ENCODE measurements around the gene LRP1B.

The LRP1B gene

DNA sequence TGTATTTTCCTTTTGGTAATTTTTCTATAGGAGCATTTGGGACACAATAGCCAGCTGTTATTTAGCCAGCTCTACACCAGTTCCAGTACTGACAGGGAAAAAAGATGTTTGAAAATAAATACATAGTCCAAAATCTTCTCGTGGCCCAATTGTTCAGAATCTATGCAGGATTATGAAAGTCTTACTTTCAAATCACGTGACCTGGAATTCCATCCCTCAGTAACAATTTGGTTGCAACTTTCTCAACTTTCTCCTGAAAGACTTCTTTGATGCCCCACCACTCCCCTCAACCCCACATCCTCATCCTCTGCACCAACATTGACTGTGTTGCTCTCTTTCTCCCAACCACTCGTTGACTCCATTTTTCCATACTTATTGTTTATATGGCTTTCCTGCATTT is 539.0 kb downstream of the LRP1B start:
- no peak for TF ChIP-seq Cebpa-rat (IDR thresholded peaks at IDR 0.05)
- no peaks in the 10 kb centered on the region for H3K27me3 ChIP-seq
- no peak overlapping the region for H3K27ac ChIP-seq
- H4K20me1 ChIP-seq, result no peaks in the 10 kb centered on the region
- no peak overlapping the region for H3K4me2 ChIP-seq
- no peak overlapping the region for H3K9ac ChIP-seq
- H3K9me3 ChIP-seq (replicated peaks in 1 of 11), result peaks cover 5 to 16% (median 8%) of the 10 kb centered on the region in 11 experiments; a peak in 19 of 22 replicates
- no peaks in the 10 kb centered on the region for H3K36me3 ChIP-seq
- no peaks in the 10 kb centered on the region for H3K4me1 ChIP-seq
- no peak overlapping the region for H3K4me3 ChIP-seq

DNA sequence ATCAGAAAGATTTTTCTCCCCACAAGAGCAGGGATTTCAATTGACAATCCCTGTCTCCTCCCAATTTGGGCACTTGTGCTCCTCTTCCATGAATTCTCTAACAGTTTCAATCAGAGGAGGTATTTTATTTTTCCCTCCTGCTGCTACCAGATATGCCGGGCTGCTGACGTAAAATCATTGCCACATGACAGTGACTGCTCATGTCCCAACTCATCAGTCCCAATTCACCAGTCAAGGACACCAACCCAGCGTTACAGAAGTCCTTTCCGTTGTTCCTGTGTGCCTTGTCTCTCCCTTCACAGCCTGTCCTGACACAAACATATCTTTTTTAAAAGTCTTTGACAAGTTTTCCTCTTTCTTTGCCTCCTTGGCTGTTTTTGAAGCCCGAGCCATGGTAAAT is 540.2 kb downstream of the LRP1B start:
- H3K9ac ChIP-seq, result no peak overlapping the region
- peaks cover 5 to 16% (median 8%) of the 10 kb centered on the region in 11 experiments; a peak in 19 of 22 replicates for H3K9me3 ChIP-seq (replicated peaks in 1 of 11)
- H3K4me3 ChIP-seq, result no peak overlapping the region
- H3K4me1 ChIP-seq, result no peaks in the 10 kb centered on the region
- no peak overlapping the region for H3K4me2 ChIP-seq
- no peaks in the 10 kb centered on the region for H3K36me3 ChIP-seq
- TF ChIP-seq Cebpa-rat (IDR thresholded peaks at IDR 0.05), result no peak
- H3K27ac ChIP-seq, result no peak overlapping the region
- H3K27me3 ChIP-seq, result no peaks in the 10 kb centered on the region
- no peaks in the 10 kb centered on the region for H4K20me1 ChIP-seq

DNA sequence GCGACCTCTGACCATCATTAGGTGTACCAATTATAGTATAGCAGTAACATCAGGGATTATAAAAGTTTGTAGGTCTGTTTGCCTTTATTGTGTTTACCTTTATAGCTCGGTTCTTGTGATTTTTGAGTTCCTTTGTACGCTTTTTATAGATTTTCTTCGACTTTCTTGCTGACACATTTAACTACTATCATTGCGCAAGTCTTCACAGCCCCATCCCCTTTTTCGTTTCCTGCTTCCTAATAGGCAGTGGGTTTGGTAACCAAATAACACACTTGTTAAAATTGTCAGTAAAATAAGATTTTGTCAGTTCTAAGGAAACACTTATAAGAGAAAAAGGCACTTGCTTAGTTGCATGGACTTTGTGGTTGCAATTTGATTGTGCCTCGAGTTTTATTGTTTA is 541.5 kb downstream of the LRP1B start:
- no peak overlapping the region for H3K4me3 ChIP-seq
- no peaks in the 10 kb centered on the region for H3K27me3 ChIP-seq
- H3K4me2 ChIP-seq, result no peak overlapping the region
- H4K20me1 ChIP-seq, result no peaks in the 10 kb centered on the region
- H3K4me1 ChIP-seq, result no peaks in the 10 kb centered on the region
- peaks cover 5 to 15% (median 7%) of the 10 kb centered on the region in 11 experiments; a peak in 19 of 22 replicates for H3K9me3 ChIP-seq (replicated peaks in 1 of 11)
- no peaks in the 10 kb centered on the region for H3K36me3 ChIP-seq
- H3K9ac ChIP-seq, result no peak overlapping the region
- peak in 3 of 11 experiments; percentile 18 to 52 (median 27); a peak in 4 of 22 replicates for TF ChIP-seq Cebpa-rat (IDR thresholded peaks at IDR 0.05)
- H3K27ac ChIP-seq, result no peak overlapping the region

DNA sequence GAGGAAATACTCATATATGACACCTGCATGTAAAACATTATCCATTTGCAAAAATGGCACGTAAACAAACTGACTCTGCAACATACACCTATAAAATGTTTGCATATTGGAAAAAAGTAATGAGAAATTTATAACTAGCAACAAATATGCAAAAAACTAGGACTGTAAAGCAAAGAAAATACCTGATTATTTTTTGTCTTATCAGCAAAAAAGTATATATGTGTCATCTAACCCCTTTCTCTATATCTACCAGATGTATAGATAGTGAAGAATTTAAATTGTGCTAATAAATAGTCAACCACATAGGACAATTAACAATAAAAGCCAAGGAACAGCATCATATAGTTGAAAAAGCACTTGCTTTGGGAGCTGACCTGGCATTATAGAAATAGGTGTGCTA is 543.8 kb downstream of the LRP1B start:
- Histone ChIP-seq H3K9me3 (replicated peaks in 1 of 11) (0 out of 22 replicates have a peak, but pooled peaks cover 0 to 3% (median 0%) of the 10 kb centered on the region in 11 experiments), H3K27me3 (no peaks in the 10 kb centered on the region), H4K20me1 (no peaks in the 10 kb centered on the region), H3K4me3 (no peak overlapping the region), H3K4me1 (no peaks in the 10 kb centered on the region), H3K36me3 (no peaks in the 10 kb centered on the region), H3K27ac (no peak overlapping the region), H3K9ac (no peak overlapping the region), H3K4me2 (no peak overlapping the region)
- no peak for TF ChIP-seq Cebpa-rat (IDR thresholded peaks at IDR 0.05)

DNA sequence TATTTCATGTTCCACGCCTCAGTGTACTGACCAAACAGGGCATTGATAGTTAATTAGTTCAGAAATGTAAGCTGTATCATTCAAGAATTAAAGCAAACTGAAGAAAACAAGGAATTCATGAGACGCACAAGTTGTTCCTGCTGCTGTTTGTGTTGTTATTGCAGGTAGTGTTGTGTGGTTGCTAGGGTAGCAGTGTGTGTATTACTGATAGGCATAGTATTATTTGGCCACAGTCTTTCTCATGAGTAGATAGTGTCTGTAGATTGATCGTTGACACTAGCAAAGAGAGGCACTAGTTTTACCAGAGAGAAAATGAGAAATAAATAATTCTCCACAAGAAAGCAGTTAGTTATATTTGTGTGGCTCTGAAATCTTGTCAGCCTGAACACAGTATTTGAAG is 548.6 kb downstream of the LRP1B start:
- Histone ChIP-seq H3K36me3 (no peaks in the 10 kb centered on the region), H3K9me3 (replicated peaks in 1 of 11) (no peaks in the 10 kb centered on the region), H3K9ac (no peak overlapping the region), H4K20me1 (no peaks in the 10 kb centered on the region), H3K27ac (no peak overlapping the region), H3K4me1 (no peaks in the 10 kb centered on the region), H3K4me2 (no peak overlapping the region), H3K4me3 (no peak overlapping the region), H3K27me3 (no peaks in the 10 kb centered on the region)
- no peak for TF ChIP-seq Cebpa-rat (IDR thresholded peaks at IDR 0.05)

DNA sequence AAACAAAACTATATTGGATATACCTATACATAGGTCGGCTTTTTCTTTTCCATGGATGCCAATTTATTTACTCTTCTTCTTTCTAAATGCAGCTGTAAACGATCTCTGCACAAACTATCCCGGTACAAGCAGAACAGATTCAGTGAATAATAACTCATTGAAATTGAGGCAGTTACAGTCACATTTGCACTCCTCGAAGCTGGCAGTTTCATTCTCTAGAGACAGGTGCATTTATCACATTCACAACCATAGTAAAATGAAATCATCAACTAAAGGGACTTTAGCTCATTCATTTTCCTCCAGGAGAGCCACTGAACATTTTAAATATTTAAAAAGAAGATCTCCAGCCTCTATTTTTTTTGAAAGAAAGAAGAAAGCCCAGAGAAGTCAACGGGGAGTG is 551.7 kb downstream of the LRP1B start:
- no peak overlapping the region for H3K9ac ChIP-seq
- H3K36me3 ChIP-seq, result no peaks in the 10 kb centered on the region
- no peak overlapping the region for H3K4me3 ChIP-seq
- no peak overlapping the region for H3K4me2 ChIP-seq
- no peak overlapping the region for H3K27ac ChIP-seq
- no peak for TF ChIP-seq Cebpa-rat (IDR thresholded peaks at IDR 0.05)
- H3K9me3 ChIP-seq (replicated peaks in 1 of 11), result peaks cover 0 to 7% (median 0%) of the 10 kb centered on the region in 11 experiments; a peak in 3 of 22 replicates
- H4K20me1 ChIP-seq, result no peaks in the 10 kb centered on the region
- no peaks in the 10 kb centered on the region for H3K27me3 ChIP-seq
- H3K4me1 ChIP-seq, result no peaks in the 10 kb centered on the region

DNA sequence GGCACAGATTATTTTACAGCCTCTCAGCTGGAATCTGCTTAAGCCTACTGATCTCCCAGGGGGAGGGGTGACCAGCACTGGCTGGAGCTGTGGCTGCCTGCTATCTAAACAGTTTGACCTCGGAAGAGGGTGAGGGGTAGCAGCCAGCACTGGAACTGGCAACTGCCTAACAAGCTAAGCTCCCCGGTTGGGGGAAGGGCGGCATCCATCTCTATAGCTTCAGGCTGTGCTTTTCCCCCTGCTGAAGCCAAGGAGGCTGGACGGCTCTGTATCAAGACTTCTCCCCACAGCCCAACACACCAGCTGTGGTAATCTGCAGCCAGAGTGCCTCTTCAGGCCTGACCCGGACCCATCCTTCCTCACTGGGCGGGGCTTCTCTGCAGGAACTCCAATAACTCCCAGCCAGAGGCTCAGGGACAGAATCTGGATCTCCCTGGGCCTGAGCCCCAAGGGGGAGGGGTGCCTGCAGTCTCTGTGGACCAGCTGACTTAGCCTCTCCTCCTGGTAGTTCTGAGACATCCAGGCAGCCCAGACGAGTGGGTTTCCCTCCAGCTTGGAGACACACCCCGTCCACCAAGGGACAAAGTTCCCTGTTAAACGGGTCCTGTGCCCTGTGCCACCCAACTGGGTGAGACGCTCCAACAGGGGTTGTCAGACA is 560.2 kb downstream of the LRP1B start:
- no peak for TF ChIP-seq Cebpa-rat (IDR thresholded peaks at IDR 0.05)
- no peaks in the 10 kb centered on the region for H3K4me1 ChIP-seq
- H3K4me3 ChIP-seq, result no peak overlapping the region
- no peaks in the 10 kb centered on the region for H3K27me3 ChIP-seq
- H3K9me3 ChIP-seq (replicated peaks in 1 of 11), result peaks cover 0 to 10% (median 6%) of the 10 kb centered on the region in 11 experiments; a peak in 7 of 22 replicates
- no peak overlapping the region for H3K4me2 ChIP-seq
- H4K20me1 ChIP-seq, result no peaks in the 10 kb centered on the region
- no peak overlapping the region for H3K27ac ChIP-seq
- H3K36me3 ChIP-seq, result no peaks in the 10 kb centered on the region
- no peak overlapping the region for H3K9ac ChIP-seq

DNA sequence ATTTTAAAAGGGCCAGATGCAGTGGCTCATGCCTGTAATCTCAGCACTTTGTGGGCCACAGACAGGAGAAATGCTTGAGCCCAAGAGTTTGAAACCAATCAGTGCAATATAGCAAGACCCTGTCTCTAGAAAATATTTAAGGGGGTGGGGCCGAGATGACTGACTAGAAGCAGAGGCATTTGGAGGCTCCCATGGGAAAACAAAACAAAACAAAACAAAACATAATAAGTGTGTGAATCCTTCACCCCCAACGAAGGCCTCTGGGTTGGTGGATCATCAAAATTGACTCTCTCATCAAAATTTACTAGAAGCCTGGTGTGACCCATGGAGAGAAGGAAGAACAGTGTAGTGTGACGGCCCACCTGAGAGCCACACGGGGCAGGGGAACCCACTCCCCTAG is 560.9 kb downstream of the LRP1B start:
- Histone ChIP-seq H3K27ac (no peak overlapping the region), H3K36me3 (no peaks in the 10 kb centered on the region), H3K9ac (no peak overlapping the region), H3K27me3 (no peaks in the 10 kb centered on the region), H3K9me3 (replicated peaks in 1 of 11) (peaks cover 0 to 10% (median 4%) of the 10 kb centered on the region in 11 experiments; a peak in 6 of 22 replicates), H3K4me2 (no peak overlapping the region), H4K20me1 (no peaks in the 10 kb centered on the region), H3K4me3 (no peak overlapping the region), H3K4me1 (no peaks in the 10 kb centered on the region)
- TF ChIP-seq Cebpa-rat (IDR thresholded peaks at IDR 0.05), result no peak

DNA sequence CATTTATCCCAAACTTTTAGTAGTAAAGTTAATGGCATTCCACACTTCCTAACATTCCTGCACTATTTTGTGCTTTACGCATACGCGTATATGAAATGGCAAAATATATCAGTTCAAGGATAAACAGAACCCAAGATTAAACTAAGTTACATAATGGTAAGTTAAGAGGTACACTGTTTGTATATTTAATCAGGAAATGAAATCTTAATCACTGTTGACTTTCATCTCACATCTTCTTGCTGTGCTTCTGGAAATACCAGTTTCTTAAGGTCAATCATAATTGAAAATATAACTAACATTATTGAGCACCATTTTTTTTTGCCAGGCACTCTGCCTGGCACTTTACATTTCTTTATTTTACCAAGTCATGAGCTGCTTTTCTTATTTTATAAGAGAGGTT is 565.2 kb downstream of the LRP1B start:
- TF ChIP-seq Cebpa-rat (IDR thresholded peaks at IDR 0.05), result no peak
- no peak overlapping the region for H3K27ac ChIP-seq

DNA sequence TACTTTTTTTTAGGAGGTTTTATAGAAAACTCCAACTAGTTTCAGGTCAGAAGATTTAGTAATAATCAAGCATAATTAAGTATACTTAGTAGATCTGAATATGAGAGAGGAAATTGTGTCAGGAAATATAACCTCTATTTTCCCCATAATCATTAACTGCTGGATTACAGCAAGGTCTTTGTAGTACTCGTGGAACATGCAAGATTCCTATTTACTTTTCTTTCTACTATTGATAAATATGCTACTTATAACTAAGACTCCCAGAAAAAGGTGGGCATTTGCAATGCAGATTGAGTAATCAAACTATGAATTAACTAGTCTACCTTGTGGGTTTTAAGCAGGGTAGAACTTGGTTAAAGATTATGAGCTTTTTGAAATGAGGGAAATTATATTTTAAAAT is 570.1 kb downstream of the LRP1B start:
- Histone ChIP-seq H3K4me1 (peaks cover 7 to 18% (median 15%) of the 10 kb centered on the region in 10 experiments; a peak in 15 of 20 replicates), H3K4me2 (no peak overlapping the region), H3K4me3 (no peak overlapping the region), H3K9ac (no peak overlapping the region), H3K36me3 (no peaks in the 10 kb centered on the region), H3K27ac (no peak overlapping the region), H3K9me3 (replicated peaks in 1 of 11) (no peaks in the 10 kb centered on the region), H4K20me1 (no peaks in the 10 kb centered on the region), H3K27me3 (no peaks in the 10 kb centered on the region)
- TF ChIP-seq Cebpa-rat (IDR thresholded peaks at IDR 0.05), result no peak

More for the DNA sequence above, 565.2 kb downstream of the LRP1B start:
- no peak overlapping the region for H3K9ac ChIP-seq
- no peaks in the 10 kb centered on the region for H4K20me1 ChIP-seq
- no peak overlapping the region for H3K4me3 ChIP-seq
- H3K4me2 ChIP-seq, result no peak overlapping the region
- no peaks in the 10 kb centered on the region for H3K36me3 ChIP-seq
- no peaks in the 10 kb centered on the region for H3K4me1 ChIP-seq
- H3K9me3 ChIP-seq (replicated peaks in 1 of 11), result peaks cover 0 to 6% (median 0%) of the 10 kb centered on the region in 11 experiments; a peak in 5 of 22 replicates
- H3K27me3 ChIP-seq, result no peaks in the 10 kb centered on the region

Measured in BLaER1 treated with 17β-estradiol and CSF1 and Interleukin-3, amounts not matched to agents 10 nM and 100 nM (cell line).